GM23338 (cell line): ENCODE data around the gene TIMM10. TPM values are rescaled to one million over a fixed set of nuclear protein-coding genes. Genes with fewer than 3 reads are reported as not detected.

ENCODE experiments used
- ATAC-seq: fragments of 200-7000 bp; cut with Tn5 transposase; 3 replicates; pipeline ENCODE4 v1.9.1; 2020
- DNase-seq: peaks from one replicate; pipeline ENCODE4 v3.0.0-alpha.2; 2015; ENCODE audit warnings: low spot score
- H2AFZ ChIP-seq: fragments of 200-600 bp; sonication (generic); 2 replicates; pipeline ENCODE4 v1.8.0; 2016; ENCODE audit warnings: antibody characterized with exemption, mild to moderate bottlenecking, moderate library complexity
- H3F3A ChIP-seq: fragments of 200-600 bp; sonication (generic); replicated peaks from 2 replicates; pipeline ENCODE4 v1.8.0; 2017; ENCODE audit warnings: antibody characterized with exemption, mixed run types, low read depth
- H3K27ac ChIP-seq: fragments of 200-600 bp; sonication (generic); 2 replicates; pipeline ENCODE4 v1.6.1; 2016; ENCODE audit warnings: low read depth
- H3K27me3 ChIP-seq: fragments of 200-600 bp; sonication (generic); 2 replicates; pipeline ENCODE4 v1.8.0; 2016; ENCODE audit warnings: mild to moderate bottlenecking, mixed run types, moderate library complexity; ENCODE audit not compliant: insufficient read depth
- H3K36me3 ChIP-seq: fragments of 200-600 bp; sonication (generic); 2 replicates; pipeline ENCODE4 v1.8.0; 2016; ENCODE audit warnings: mild to moderate bottlenecking; ENCODE audit not compliant: insufficient read depth
- H3K4me1 ChIP-seq: fragments of 200-600 bp; sonication (generic); 2 replicates; pipeline ENCODE4 v1.8.0; 2016; ENCODE audit warnings: mild to moderate bottlenecking, moderate library complexity; ENCODE audit not compliant: insufficient read depth
- H3K4me2 ChIP-seq: fragments of 200-600 bp; sonication (generic); 2 replicates; pipeline ENCODE4 v1.7.1; 2017; ENCODE audit warnings: mixed run types
- H3K4me3 ChIP-seq: fragments of 200-600 bp; sonication (generic); 2 replicates; pipeline ENCODE4 v1.6.1; 2016; ENCODE audit warnings: mixed run types
- H3K79me2 ChIP-seq: fragments of 200-600 bp; sonication (generic); replicated peaks from 2 replicates; pipeline ENCODE4 v1.8.0; 2017; ENCODE audit warnings: mild to moderate bottlenecking; ENCODE audit not compliant: insufficient read depth
- H3K9me2 ChIP-seq: fragments of 200-600 bp; sonication (generic); 2 replicates; pipeline ENCODE4 v1.8.0; 2017; ENCODE audit not compliant: insufficient read depth
- H4K20me1 ChIP-seq: fragments of 200-600 bp; sonication (generic); replicated peaks from 2 replicates; pipeline ENCODE4 v1.8.0; 2017; ENCODE audit warnings: mild to moderate bottlenecking; ENCODE audit not compliant: insufficient read depth
- H3K27ac Mint-ChIP-seq: 2 replicates; pipeline ENCODE4 v1.8.0; 2020; ENCODE audit warnings: inconsistent platforms, mild to moderate bottlenecking, moderate library complexity, mixed read lengths
- H3K27me3 Mint-ChIP-seq: 3 replicates; pipeline ENCODE4 v1.8.0; 2022; ENCODE audit warnings: low read depth, mild to moderate bottlenecking, moderate library complexity, mixed read lengths, inconsistent platforms; ENCODE audit not compliant: insufficient read depth, poor library complexity
- H3K36me3 Mint-ChIP-seq: 3 replicates; pipeline ENCODE4 v1.8.0; 2021; ENCODE audit warnings: low read depth, mild to moderate bottlenecking, inconsistent platforms, moderate library complexity, mixed read lengths
- H3K4me1 Mint-ChIP-seq: 3 replicates; pipeline ENCODE4 v1.8.0; 2020; ENCODE audit warnings: mild to moderate bottlenecking, inconsistent platforms, mixed read lengths
- H3K4me3 Mint-ChIP-seq: 3 replicates; pipeline ENCODE4 v1.8.0; 2021; ENCODE audit warnings: moderate library complexity, mild to moderate bottlenecking, inconsistent platforms, mixed read lengths
- H3K9me3 Mint-ChIP-seq: 3 replicates; pipeline ENCODE4 v1.8.0; 2020; ENCODE audit warnings: moderate library complexity, mild to moderate bottlenecking, inconsistent platforms, mixed read lengths
- CREB1 ChIP-seq: fragments of 250-450 bp; sonication (Bioruptor Pico); IDR thresholded peaks from 2 replicates; pipeline ENCODE4 v1.5.0; 2020; ENCODE audit warnings: low read depth, mild to moderate bottlenecking, moderate library complexity
- JUNB ChIP-seq: IDR thresholded peaks from one replicate; pipeline ENCODE4 v1.6.1; 2016; ENCODE audit warnings: antibody characterized with exemption; ENCODE audit not compliant: unreplicated experiment
- NANOG ChIP-seq: IDR thresholded peaks from 2 replicates; pipeline ENCODE4 v1.6.1; 2016; ENCODE audit warnings: antibody characterized with exemption, borderline replicate concordance
- POLR2AphosphoS5 ChIP-seq: IDR thresholded peaks from 2 replicates; pipeline ENCODE4 v1.6.1; 2016; ENCODE audit warnings: antibody characterized with exemption, low read depth
- ZNF114 ChIP-seq: fragments of 250-450 bp; sonication (Bioruptor Pico); IDR thresholded peaks from 2 replicates; pipeline ENCODE4 v1.5.0; 2020; ENCODE audit warnings: mild to moderate bottlenecking, moderate library complexity
- polyA plus RNA-seq: library from polyadenylated mRNA; unstranded; fragments of >200 nt; fragmentation: Nextera tagmentation; extraction: Ambion mirVana; gene quantifications from 2 replicates; pipeline ENCODE4 v1.2.1, GENCODE V29; 2016
- total RNA-seq: library from RNA; depleted of rRNA; stranded (reverse); fragments of >200 nt; shearing (Covaris generic); gene quantifications from 2 replicates; pipeline ENCODE4 v1.2.3, GENCODE V29; 2014
- TF ChIP-seq, protein P1 (sequence below), 2 experiments: fragments of 200-600 bp in 1 of 2; sonication (generic) in 1 of 2; conservative IDR thresholded peaks; 2 replicates each; pipeline versions ENCODE4 v1.5.1 to v1.6.1; 2016 to 2017; ENCODE audit warnings: antibody characterized with exemption in 2 of 2, low read depth in 2 of 2, mild to moderate bottlenecking in 2 of 2, moderate library complexity in 1 of 2
- TF ChIP-seq, protein P2 (sequence below): IDR thresholded peaks from 2 replicates; pipeline ENCODE4 v1.6.1; 2016; ENCODE audit warnings: antibody characterized with exemption
- TF ChIP-seq, protein P3 (sequence below): fragments of 250-450 bp; sonication (Bioruptor Pico); IDR thresholded peaks from 2 replicates; pipeline ENCODE4 v1.5.0; 2020; ENCODE audit warnings: mild to moderate bottlenecking, moderate library complexity

Gene TIMM10
- total and polyA plus RNA-seq, 2 experiments from 2014 or later = 59.1 to 194 TPM

DNA sequence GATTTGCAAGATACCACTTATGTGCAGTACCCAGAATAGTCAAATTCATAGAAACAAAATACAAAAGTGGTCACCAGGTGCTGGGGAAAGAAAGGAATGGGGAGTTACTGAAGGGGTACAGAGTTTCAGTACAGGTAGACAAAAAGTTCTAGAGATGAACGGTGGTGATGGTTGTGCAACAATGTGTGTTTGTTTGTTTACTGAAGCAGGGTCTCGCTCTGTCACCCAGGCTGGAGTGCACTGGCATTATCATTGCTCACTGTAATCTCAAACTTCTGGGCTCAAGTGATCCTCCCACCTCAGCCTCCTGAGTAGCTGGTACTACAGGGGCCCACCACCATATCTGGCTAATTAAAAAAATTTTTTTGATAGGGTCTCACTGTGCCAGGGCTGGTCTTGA lies 24.8 kb upstream of the TIMM10 start:
- H3K9me3 Mint-ChIP-seq = no peaks in the 10 kb centered on the region
- peaks cover 70% of the 10 kb centered on the region for H3K36me3 Mint-ChIP-seq
- Histone ChIP-seq H4K20me1 (no peaks in the 10 kb centered on the region), H3K36me3 (no peaks in the 10 kb centered on the region; the same call in 1 of the 2 replicates), H3K9me2 (no peaks in the 10 kb centered on the region), H3K27me3 (no peaks in the 10 kb centered on the region), H3K27ac (no peak overlapping the region), H2AFZ (no peak overlapping the region), H3K4me2 (no peak overlapping the region), H3K4me1 (no peaks in the 10 kb centered on the region), H3K79me2 (no peaks in the 10 kb centered on the region), H3F3A (no peaks in the 10 kb centered on the region), H3K4me3 (no peak overlapping the region)
- no peak overlapping the region for H3K27ac Mint-ChIP-seq
- peaks cover 2% of the 10 kb centered on the region for H3K27me3 Mint-ChIP-seq
- TF ChIP-seq CREB1 (CRISPR knock-in tag) = no peak
- no peak for TF ChIP-seq JUNB
- TF ChIP-seq, protein P1, sequence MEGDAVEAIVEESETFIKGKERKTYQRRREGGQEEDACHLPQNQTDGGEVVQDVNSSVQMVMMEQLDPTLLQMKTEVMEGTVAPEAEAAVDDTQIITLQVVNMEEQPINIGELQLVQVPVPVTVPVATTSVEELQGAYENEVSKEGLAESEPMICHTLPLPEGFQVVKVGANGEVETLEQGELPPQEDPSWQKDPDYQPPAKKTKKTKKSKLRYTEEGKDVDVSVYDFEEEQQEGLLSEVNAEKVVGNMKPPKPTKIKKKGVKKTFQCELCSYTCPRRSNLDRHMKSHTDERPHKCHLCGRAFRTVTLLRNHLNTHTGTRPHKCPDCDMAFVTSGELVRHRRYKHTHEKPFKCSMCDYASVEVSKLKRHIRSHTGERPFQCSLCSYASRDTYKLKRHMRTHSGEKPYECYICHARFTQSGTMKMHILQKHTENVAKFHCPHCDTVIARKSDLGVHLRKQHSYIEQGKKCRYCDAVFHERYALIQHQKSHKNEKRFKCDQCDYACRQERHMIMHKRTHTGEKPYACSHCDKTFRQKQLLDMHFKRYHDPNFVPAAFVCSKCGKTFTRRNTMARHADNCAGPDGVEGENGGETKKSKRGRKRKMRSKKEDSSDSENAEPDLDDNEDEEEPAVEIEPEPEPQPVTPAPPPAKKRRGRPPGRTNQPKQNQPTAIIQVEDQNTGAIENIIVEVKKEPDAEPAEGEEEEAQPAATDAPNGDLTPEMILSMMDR (conservative IDR thresholded peaks at IDR 0.05; ENCODE audit: low read depth in 2 of 2) = no peak
- no peak for TF ChIP-seq POLR2AphosphoS5
- TF ChIP-seq ZNF114 = no peak
- H3K4me1 Mint-ChIP-seq = peaks cover 10% of the 10 kb centered on the region; the same call in 2 of the 3 replicates
- ATAC-seq (no peak), DNase-seq (no peak)
- no peak overlapping the region for H3K4me3 Mint-ChIP-seq

DNA sequence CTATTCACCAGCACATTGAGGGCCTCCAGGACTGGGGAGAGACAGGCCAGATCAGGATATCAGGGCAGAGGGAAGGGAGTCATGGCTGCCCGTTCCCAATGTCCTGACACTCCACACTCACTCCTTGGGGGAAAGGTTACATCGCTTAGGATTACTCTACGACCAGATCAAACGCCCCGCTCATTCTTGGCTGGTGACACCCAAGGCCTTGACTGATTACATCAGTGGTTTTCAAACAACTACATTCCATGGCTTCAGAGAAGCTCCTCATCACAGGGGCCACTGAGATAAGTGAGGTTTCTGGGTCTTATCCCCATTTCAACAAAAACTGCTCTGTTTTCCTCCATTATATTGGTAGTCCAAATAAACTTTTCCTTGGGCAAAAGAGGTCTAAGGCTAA lies 21.9 kb upstream of the TIMM10 start:
- H2AFZ ChIP-seq = no peak overlapping the region
- Mint-ChIP-seq H3K27ac (no peak overlapping the region; the same call in 1 of the 2 replicates), H3K27me3 (peaks cover 4% of the 10 kb centered on the region), H3K4me1 (peaks cover 10% of the 10 kb centered on the region; the same call in 2 of the 3 replicates), H3K9me3 (no peaks in the 10 kb centered on the region), H3K4me3 (no peak overlapping the region; the same call in 2 of the 3 replicates), H3K36me3 (peaks cover 68% of the 10 kb centered on the region)
- H3K27ac ChIP-seq = no peak overlapping the region
- no peak for ATAC-seq
- H3K79me2 ChIP-seq = no peaks in the 10 kb centered on the region
- TF ChIP-seq, protein P2, sequence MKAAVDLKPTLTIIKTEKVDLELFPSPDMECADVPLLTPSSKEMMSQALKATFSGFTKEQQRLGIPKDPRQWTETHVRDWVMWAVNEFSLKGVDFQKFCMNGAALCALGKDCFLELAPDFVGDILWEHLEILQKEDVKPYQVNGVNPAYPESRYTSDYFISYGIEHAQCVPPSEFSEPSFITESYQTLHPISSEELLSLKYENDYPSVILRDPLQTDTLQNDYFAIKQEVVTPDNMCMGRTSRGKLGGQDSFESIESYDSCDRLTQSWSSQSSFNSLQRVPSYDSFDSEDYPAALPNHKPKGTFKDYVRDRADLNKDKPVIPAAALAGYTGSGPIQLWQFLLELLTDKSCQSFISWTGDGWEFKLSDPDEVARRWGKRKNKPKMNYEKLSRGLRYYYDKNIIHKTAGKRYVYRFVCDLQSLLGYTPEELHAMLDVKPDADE = no peak
- TF ChIP-seq, protein P3, sequence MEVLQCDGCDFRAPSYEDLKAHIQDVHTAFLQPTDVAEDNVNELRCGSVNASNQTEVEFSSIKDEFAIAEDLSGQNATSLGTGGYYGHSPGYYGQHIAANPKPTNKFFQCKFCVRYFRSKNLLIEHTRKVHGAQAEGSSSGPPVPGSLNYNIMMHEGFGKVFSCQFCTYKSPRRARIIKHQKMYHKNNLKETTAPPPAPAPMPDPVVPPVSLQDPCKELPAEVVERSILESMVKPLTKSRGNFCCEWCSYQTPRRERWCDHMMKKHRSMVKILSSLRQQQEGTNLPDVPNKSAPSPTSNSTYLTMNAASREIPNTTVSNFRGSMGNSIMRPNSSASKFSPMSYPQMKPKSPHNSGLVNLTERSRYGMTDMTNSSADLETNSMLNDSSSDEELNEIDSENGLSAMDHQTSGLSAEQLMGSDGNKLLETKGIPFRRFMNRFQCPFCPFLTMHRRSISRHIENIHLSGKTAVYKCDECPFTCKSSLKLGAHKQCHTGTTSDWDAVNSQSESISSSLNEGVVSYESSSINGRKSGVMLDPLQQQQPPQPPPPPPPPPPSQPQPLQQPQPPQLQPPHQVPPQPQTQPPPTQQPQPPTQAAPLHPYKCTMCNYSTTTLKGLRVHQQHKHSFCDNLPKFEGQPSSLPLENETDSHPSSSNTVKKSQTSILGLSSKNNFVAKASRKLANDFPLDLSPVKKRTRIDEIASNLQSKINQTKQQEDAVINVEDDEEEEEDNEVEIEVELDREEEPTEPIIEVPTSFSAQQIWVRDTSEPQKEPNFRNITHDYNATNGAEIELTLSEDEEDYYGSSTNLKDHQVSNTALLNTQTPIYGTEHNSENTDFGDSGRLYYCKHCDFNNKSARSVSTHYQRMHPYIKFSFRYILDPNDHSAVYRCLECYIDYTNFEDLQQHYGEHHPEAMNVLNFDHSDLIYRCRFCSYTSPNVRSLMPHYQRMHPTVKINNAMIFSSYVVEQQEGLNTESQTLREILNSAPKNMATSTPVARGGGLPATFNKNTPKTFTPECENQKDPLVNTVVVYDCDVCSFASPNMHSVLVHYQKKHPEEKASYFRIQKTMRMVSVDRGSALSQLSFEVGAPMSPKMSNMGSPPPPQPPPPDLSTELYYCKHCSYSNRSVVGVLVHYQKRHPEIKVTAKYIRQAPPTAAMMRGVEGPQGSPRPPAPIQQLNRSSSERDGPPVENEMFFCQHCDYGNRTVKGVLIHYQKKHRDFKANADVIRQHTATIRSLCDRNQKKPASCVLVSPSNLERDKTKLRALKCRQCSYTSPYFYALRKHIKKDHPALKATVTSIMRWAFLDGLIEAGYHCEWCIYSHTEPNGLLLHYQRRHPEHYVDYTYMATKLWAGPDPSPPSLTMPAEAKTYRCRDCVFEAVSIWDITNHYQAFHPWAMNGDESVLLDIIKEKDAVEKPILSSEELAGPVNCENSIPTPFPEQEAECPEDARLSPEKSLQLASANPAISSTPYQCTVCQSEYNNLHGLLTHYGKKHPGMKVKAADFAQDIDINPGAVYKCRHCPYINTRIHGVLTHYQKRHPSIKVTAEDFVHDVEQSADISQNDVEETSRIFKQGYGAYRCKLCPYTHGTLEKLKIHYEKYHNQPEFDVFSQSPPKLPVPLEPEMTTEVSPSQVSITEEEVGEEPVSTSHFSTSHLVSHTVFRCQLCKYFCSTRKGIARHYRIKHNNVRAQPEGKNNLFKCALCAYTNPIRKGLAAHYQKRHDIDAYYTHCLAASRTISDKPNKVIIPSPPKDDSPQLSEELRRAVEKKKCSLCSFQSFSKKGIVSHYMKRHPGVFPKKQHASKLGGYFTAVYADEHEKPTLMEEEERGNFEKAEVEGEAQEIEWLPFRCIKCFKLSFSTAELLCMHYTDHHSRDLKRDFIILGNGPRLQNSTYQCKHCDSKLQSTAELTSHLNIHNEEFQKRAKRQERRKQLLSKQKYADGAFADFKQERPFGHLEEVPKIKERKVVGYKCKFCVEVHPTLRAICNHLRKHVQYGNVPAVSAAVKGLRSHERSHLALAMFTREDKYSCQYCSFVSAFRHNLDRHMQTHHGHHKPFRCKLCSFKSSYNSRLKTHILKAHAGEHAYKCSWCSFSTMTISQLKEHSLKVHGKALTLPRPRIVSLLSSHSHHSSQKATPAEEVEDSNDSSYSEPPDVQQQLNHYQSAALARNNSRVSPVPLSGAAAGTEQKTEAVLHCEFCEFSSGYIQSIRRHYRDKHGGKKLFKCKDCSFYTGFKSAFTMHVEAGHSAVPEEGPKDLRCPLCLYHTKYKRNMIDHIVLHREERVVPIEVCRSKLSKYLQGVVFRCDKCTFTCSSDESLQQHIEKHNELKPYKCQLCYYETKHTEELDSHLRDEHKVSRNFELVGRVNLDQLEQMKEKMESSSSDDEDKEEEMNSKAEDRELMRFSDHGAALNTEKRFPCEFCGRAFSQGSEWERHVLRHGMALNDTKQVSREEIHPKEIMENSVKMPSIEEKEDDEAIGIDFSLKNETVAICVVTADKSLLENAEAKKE = no peak
- TF ChIP-seq NANOG = no peak
- no peaks in the 10 kb centered on the region for H3F3A ChIP-seq
- DNase-seq = no peak
- H3K27me3 ChIP-seq = no peaks in the 10 kb centered on the region
- H3K4me3 ChIP-seq = no peak overlapping the region
- no peaks in the 10 kb centered on the region for H3K9me2 ChIP-seq
- H3K4me1 ChIP-seq = no peaks in the 10 kb centered on the region
- H3K36me3 ChIP-seq = no peaks in the 10 kb centered on the region; the same call in 1 of the 2 replicates
- H3K4me2 ChIP-seq = no peak overlapping the region
- H4K20me1 ChIP-seq = no peaks in the 10 kb centered on the region
